PC-9 (cell line): ENCODE data around the gene HS6ST1.

Experiments
- CTCF ChIP-seq: fragments of 200-600 bp; sonication (generic); conservative IDR thresholded peaks from 2 replicates; pipeline ENCODE4 v1.6.1; 2017; ENCODE audit warnings: mixed run types, antibody characterized with exemption, mild to moderate bottlenecking, moderate library complexity
- EZH2 ChIP-seq: fragments of 200-600 bp; sonication (generic); IDR thresholded peaks from 2 replicates; pipeline ENCODE4 v1.8.0; 2017; ENCODE audit warnings: antibody characterized with exemption, low read depth

- TF ChIP-seq CTCF = no peak
- TF ChIP-seq EZH2 = no peak
Observed at GRCh38 chr2:128241896-128242295, 76.8 kb downstream of the HS6ST1 start.
